HG03196 (cell line): Measurements from ENCODE around the gene SH2D4B.
A peak's percentile ranks its signal among the peaks of the same experiment; 100 is the strongest.

Source experiments
- ATAC-seq: cut with Tn5 transposase; IDR thresholded peaks from one replicate; pipeline ENCODE4 v1.9.1; 2021; ENCODE audit not compliant: unreplicated experiment

SH2D4B gene

GRCh38 chr10:80622153-80622552, 84.5 kb downstream of the SH2D4B start:
- no peak for ATAC-seq

- ATAC-seq, result no peak
Measured at GRCh38 chr10:80630324-80630723, 92.6 kb downstream of the SH2D4B start.

- ATAC-seq, result no peak
Measured at GRCh38 chr10:80632742-80633141, 95.0 kb downstream of the SH2D4B start.

- ATAC-seq, result no peak
Measured at GRCh38 chr10:80633383-80633860, 95.7 kb downstream of the SH2D4B start.

GRCh38 chr10:80633910-80634309, 96.2 kb downstream of the SH2D4B start:
- no peak for ATAC-seq

GRCh38 chr10:80642661-80643060, 105.0 kb downstream of the SH2D4B start:
- no peak for ATAC-seq

- no peak for ATAC-seq
Measured at GRCh38 chr10:80646366-80646765, 108.7 kb downstream of the SH2D4B start.

- ATAC-seq, result no peak
Measured at GRCh38 chr10:80647173-80647833, 109.6 kb downstream of the SH2D4B start.

GRCh38 chr10:80648106-80648505, 110.4 kb downstream of the SH2D4B start:
- no peak for ATAC-seq

GRCh38 chr10:80649183-80649582, 111.5 kb downstream of the SH2D4B start:
- ATAC-seq, result no peak

- no peak for ATAC-seq
Measured at GRCh38 chr10:80655898-80656297, 118.2 kb downstream of the SH2D4B start.

GRCh38 chr10:80658068-80658467, 120.4 kb downstream of the SH2D4B start:
- no peak for ATAC-seq

- no peak for ATAC-seq
Measured at GRCh38 chr10:80659289-80659688, 121.6 kb downstream of the SH2D4B start.

GRCh38 chr10:80660266-80660665, 122.6 kb downstream of the SH2D4B start:
- ATAC-seq, result no peak

GRCh38 chr10:80660736-80661135, 123.0 kb downstream of the SH2D4B start:
- no peak for ATAC-seq

GRCh38 chr10:80661526-80661925, 123.8 kb downstream of the SH2D4B start:
- ATAC-seq, result no peak

- ATAC-seq, result peak; percentile 83
Measured at GRCh38 chr10:80662429-80663261, 124.9 kb downstream of the SH2D4B start.

- ATAC-seq, result peak; percentile 76
Measured at GRCh38 chr10:80664071-80664680, 126.5 kb downstream of the SH2D4B start.

GRCh38 chr10:80669485-80669884, 131.8 kb downstream of the SH2D4B start:
- no peak for ATAC-seq

- ATAC-seq, result no peak
Measured at GRCh38 chr10:80670774-80671173, 133.1 kb downstream of the SH2D4B start.

- ATAC-seq, result no peak
Measured at GRCh38 chr10:80671847-80672246, 134.1 kb downstream of the SH2D4B start.

GRCh38 chr10:80672613-80673012, 134.9 kb downstream of the SH2D4B start:
- no peak for ATAC-seq
